H9 (cell line): ENCODE data around the gene AKR1D1. TPM values are rescaled to one million over a fixed set of nuclear protein-coding genes. Genes with fewer than 3 reads are reported as not detected.

Source experiments
- DNase-seq: peaks from one replicate; pipeline ENCODE4 v3.0.0-alpha.2; 2017
- H2AFZ ChIP-seq: one replicate; pipeline ENCODE4 v1.6.1; 2013; ENCODE audit warnings: mild to moderate bottlenecking, low read length, control low read depth, moderate library complexity
- H2AK5ac ChIP-seq: 2 replicates; pipeline ENCODE4 v1.6.1; 2013; ENCODE audit warnings: low read length, control low read depth, mixed read lengths; ENCODE audit not compliant: insufficient read length
- H2BK120ac ChIP-seq: one replicate; pipeline ENCODE4 v1.6.1; 2013; ENCODE audit warnings: low read depth, mild to moderate bottlenecking, low read length, control low read depth, inconsistent platforms; ENCODE audit not compliant: poor library complexity, severe bottlenecking
- H2BK12ac ChIP-seq: 2 replicates; pipeline ENCODE4 v1.6.1; 2013; ENCODE audit warnings: low read length, control low read depth, mixed read lengths, low read depth; ENCODE audit not compliant: insufficient read length
- H2BK15ac ChIP-seq: 2 replicates; pipeline ENCODE4 v1.6.1; 2013; ENCODE audit warnings: low read depth, low read length, control low read depth
- H2BK20ac ChIP-seq: one replicate; pipeline ENCODE4 v1.6.1; 2013; ENCODE audit warnings: low read depth, mild to moderate bottlenecking, low read length, control low read depth, inconsistent platforms; ENCODE audit not compliant: poor library complexity, severe bottlenecking
- H2BK5ac ChIP-seq: 2 replicates; pipeline ENCODE4 v1.6.1; 2013; ENCODE audit warnings: low read length, control low read depth, mixed read lengths; ENCODE audit not compliant: insufficient read length
- H3K14ac ChIP-seq: 2 replicates; pipeline ENCODE4 v1.6.1; 2013; ENCODE audit warnings: low read length, control low read depth; ENCODE audit not compliant: insufficient read depth
- H3K18ac ChIP-seq: 2 replicates; pipeline ENCODE4 v1.6.1; 2013; ENCODE audit warnings: low read depth, mild to moderate bottlenecking, mixed read lengths, low read length, control low read depth; ENCODE audit not compliant: insufficient read length
- H3K23ac ChIP-seq: 2 replicates; pipeline ENCODE4 v1.6.1; 2013; ENCODE audit warnings: low read length, control low read depth, mixed read lengths, low read depth; ENCODE audit not compliant: insufficient read length
- H3K23me2 ChIP-seq: 2 replicates; pipeline ENCODE4 v1.6.1; 2013; ENCODE audit warnings: low read depth, mild to moderate bottlenecking, mixed read lengths, low read length, control low read depth; ENCODE audit not compliant: insufficient read length, poor library complexity, severe bottlenecking
- H3K27ac ChIP-seq: 2 replicates; pipeline ENCODE4 v1.5.1; 2013; ENCODE audit warnings: low read length, control low read depth, mixed read lengths, low read depth; ENCODE audit not compliant: insufficient read length
- H3K27me3 ChIP-seq: 2 replicates; pipeline ENCODE4 v1.6.1; 2013; ENCODE audit warnings: low read length, control low read depth, inconsistent platforms; ENCODE audit not compliant: insufficient read depth
- H3K4ac ChIP-seq: 2 replicates; pipeline ENCODE4 v1.6.1; 2013; ENCODE audit warnings: low read depth, mild to moderate bottlenecking, control low read depth, inconsistent platforms, low read length, moderate library complexity
- H3K4me1 ChIP-seq: 2 replicates; pipeline ENCODE4 v1.6.1; 2013; ENCODE audit warnings: low read length, control low read depth, inconsistent platforms; ENCODE audit not compliant: insufficient read depth
- H3K4me2 ChIP-seq: 2 replicates; pipeline ENCODE4 v1.6.1; 2013; ENCODE audit warnings: low read length, control low read depth, mixed read lengths; ENCODE audit not compliant: insufficient read length, insufficient read depth
- H3K56ac ChIP-seq: 2 replicates; pipeline ENCODE4 v1.6.1; 2013; ENCODE audit warnings: low read depth, mild to moderate bottlenecking, mixed read lengths, low read length, control low read depth; ENCODE audit not compliant: insufficient read length
- H3K79me1 ChIP-seq: 2 replicates; pipeline ENCODE4 v1.6.1; 2013; ENCODE audit warnings: low read depth, mild to moderate bottlenecking, moderate library complexity, low read length, control low read depth, inconsistent platforms; ENCODE audit not compliant: insufficient read depth, poor library complexity, severe bottlenecking
- H3K79me2 ChIP-seq: 2 replicates; pipeline ENCODE4 v1.6.1; 2013; ENCODE audit warnings: low read length, control low read depth, inconsistent platforms; ENCODE audit not compliant: insufficient read depth
- H3K9ac ChIP-seq: 2 replicates; pipeline ENCODE4 v1.6.1; 2013; ENCODE audit warnings: low read length, control low read depth, mixed read lengths; ENCODE audit not compliant: insufficient read length; ENCODE audit errors: extremely low read depth
- H3K9me3 ChIP-seq: one replicate; pipeline ENCODE4 v1.6.1; 2013; ENCODE audit warnings: low read depth, low read length, inconsistent platforms; ENCODE audit not compliant: control insufficient read depth
- H3T11ph ChIP-seq: one replicate; pipeline ENCODE4 v1.6.1; 2013; ENCODE audit warnings: mild to moderate bottlenecking, low read length, control low read depth, inconsistent platforms
- H4K20me1 ChIP-seq: one replicate; pipeline ENCODE4 v1.6.1; 2013; ENCODE audit not compliant: control insufficient read depth, insufficient read length, insufficient read depth
- H4K5ac ChIP-seq: 2 replicates; pipeline ENCODE4 v1.6.1; 2013; ENCODE audit warnings: low read depth, mild to moderate bottlenecking, mixed read lengths, low read length, control low read depth; ENCODE audit not compliant: insufficient read length
- H4K8ac ChIP-seq: replicated peaks from 2 replicates; pipeline ENCODE4 v1.6.1; 2013; ENCODE audit warnings: low read length, control low read depth, mixed read lengths, low read depth; ENCODE audit not compliant: insufficient read length
- H4K91ac ChIP-seq: 2 replicates; pipeline ENCODE4 v1.6.1; 2013; ENCODE audit warnings: low read depth, mild to moderate bottlenecking, moderate library complexity, mixed read lengths, low read length, control low read depth; ENCODE audit not compliant: insufficient read length
- H3K27ac Mint-ChIP-seq, 3 experiments: 2 replicates in 2 of 3; 3 replicates in 1 of 3; pipeline ENCODE4 v1.8.0; 2020 to 2021; ENCODE audit warnings: mixed read lengths in 3 of 3, mild to moderate bottlenecking in 1 of 3, moderate library complexity in 1 of 3
- H3K27me3 Mint-ChIP-seq: 2 replicates; pipeline ENCODE4 v1.8.0; 2021; ENCODE audit warnings: low read depth, mild to moderate bottlenecking, moderate library complexity, mixed read lengths
- H3K36me3 Mint-ChIP-seq, 3 experiments: 2 replicates in 2 of 3; 3 replicates in 1 of 3; pipeline ENCODE4 v1.8.0; 2020 to 2021; ENCODE audit warnings: low read depth in 3 of 3, mixed read lengths in 3 of 3; ENCODE audit not compliant: insufficient read depth in 1 of 3
- H3K4me1 Mint-ChIP-seq, 2 experiments: 2 replicates each; pipeline ENCODE4 v1.8.0; 2020; ENCODE audit warnings: mixed read lengths in 2 of 2
- H3K4me3 Mint-ChIP-seq, 2 experiments: 2 replicates in 1 of 2; 3 replicates in 1 of 2; pipeline ENCODE4 v1.8.0; 2020 to 2021; ENCODE audit warnings: mild to moderate bottlenecking in 2 of 2, mixed read lengths in 2 of 2, moderate library complexity in 1 of 2
- H3K9me3 Mint-ChIP-seq, 2 experiments: 2 replicates in 1 of 2; 3 replicates in 1 of 2; pipeline ENCODE4 v1.8.0; 2020; ENCODE audit warnings: mild to moderate bottlenecking in 2 of 2, mixed read lengths in 2 of 2, moderate library complexity in 1 of 2
- WGBS: extraction: QIAGEN DNeasy Blood & Tissue Kit; methylation state at CpG from one replicate; pipeline ENCODE4 v1.1.7; 2013; ENCODE audit warnings: missing lambda C conversion rate, low lambda C conversion rate, mixed read lengths; ENCODE audit not compliant: insufficient read length; ENCODE audit errors: extremely low coverage; 5-methylcytosine and 5-hydroxymethylcytosine counted together
- total RNA-seq: library from RNA; stranded (reverse); gene quantifications from 2 replicates; pipeline ENCODE4 v1.2.1, GENCODE V29; 2021
- TF ChIP-seq, protein P1 (sequence below): fragments of 200-600 bp; sonication (generic); conservative IDR thresholded peaks from 3 replicates; pipeline ENCODE4 v1.8.0; 2021; ENCODE audit warnings: antibody characterized with exemption, mild to moderate bottlenecking

The AKR1D1 gene
- total RNA-seq, 1 experiment from 2014 or later, result 0.31 TPM

DNA sequence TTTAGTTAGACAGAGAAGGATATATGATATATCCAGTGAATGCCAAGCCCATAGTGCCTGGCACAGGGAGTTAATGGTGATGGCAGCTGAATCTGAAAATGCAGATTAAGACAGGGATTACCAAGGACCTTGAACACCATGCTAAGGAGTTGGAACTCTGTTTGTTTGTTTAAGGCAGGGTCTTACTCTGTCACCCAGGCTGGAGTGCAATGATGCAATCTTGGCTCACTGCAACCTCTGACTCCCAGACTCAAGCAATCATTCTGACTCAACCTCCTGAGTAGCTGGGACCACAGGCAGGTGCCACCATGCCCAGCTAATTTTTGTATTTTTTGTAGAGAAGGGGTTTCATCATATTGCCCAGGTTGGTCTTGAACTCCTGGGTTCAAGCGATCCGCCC lies 1.6 kb downstream of the AKR1D1 start:
- H3K4ac ChIP-seq, result no peak overlapping the region
- no peak overlapping the region for H2BK5ac ChIP-seq
- H3K9me3 ChIP-seq, result peaks cover 22% of the 10 kb centered on the region
- Mint-ChIP-seq H3K4me1 (peaks cover 14 to 15% of the 10 kb centered on the region in 2 experiments), H3K27me3 (no peaks in the 10 kb centered on the region; the same call in 1 of the 2 replicates), H3K27ac (no peak overlapping the region), H3K36me3 (peaks cover 26 to 36% (median 31%) of the 10 kb centered on the region in 3 experiments), H3K4me3 (no peak overlapping the region), H3K9me3 (peaks cover 33 to 34% of the 10 kb centered on the region in 2 experiments)
- H3K23ac ChIP-seq, result no peak overlapping the region
- H3K14ac ChIP-seq, result no peak overlapping the region
- H2BK20ac ChIP-seq, result no peak overlapping the region
- no peaks in the 10 kb centered on the region for H3K4me1 ChIP-seq
- no peak overlapping the region for H2BK15ac ChIP-seq
- H3T11ph ChIP-seq, result no peak overlapping the region
- no peaks in the 10 kb centered on the region for H3K27me3 ChIP-seq
- H3K79me1 ChIP-seq, result no peaks in the 10 kb centered on the region
- no peak overlapping the region for H3K4me2 ChIP-seq
- no peak overlapping the region for H4K8ac ChIP-seq
- no peak overlapping the region for H4K5ac ChIP-seq
- H3K18ac ChIP-seq, result no peak overlapping the region
- H3K27ac ChIP-seq, result no peak overlapping the region
- no peak overlapping the region for H2BK12ac ChIP-seq
- no CpG with 5 or more reads among the region's 2 CpGs for WGBS
- H3K23me2 ChIP-seq, result no peaks in the 10 kb centered on the region
- H2AK5ac ChIP-seq, result no peak overlapping the region
- no peak overlapping the region for H4K91ac ChIP-seq
- no peak overlapping the region for H3K56ac ChIP-seq
- no peaks in the 10 kb centered on the region for H3K79me2 ChIP-seq
- H2BK120ac ChIP-seq, result no peak overlapping the region
- no peak overlapping the region for H3K9ac ChIP-seq
- no peaks in the 10 kb centered on the region for H4K20me1 ChIP-seq
- no peak for DNase-seq
- TF ChIP-seq, protein P1, sequence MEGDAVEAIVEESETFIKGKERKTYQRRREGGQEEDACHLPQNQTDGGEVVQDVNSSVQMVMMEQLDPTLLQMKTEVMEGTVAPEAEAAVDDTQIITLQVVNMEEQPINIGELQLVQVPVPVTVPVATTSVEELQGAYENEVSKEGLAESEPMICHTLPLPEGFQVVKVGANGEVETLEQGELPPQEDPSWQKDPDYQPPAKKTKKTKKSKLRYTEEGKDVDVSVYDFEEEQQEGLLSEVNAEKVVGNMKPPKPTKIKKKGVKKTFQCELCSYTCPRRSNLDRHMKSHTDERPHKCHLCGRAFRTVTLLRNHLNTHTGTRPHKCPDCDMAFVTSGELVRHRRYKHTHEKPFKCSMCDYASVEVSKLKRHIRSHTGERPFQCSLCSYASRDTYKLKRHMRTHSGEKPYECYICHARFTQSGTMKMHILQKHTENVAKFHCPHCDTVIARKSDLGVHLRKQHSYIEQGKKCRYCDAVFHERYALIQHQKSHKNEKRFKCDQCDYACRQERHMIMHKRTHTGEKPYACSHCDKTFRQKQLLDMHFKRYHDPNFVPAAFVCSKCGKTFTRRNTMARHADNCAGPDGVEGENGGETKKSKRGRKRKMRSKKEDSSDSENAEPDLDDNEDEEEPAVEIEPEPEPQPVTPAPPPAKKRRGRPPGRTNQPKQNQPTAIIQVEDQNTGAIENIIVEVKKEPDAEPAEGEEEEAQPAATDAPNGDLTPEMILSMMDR, result no peak
- no peak overlapping the region for H2AFZ ChIP-seq
